Fibroblast of lung (primary cell): Measurements from ENCODE around the gene NUBPL. TPM values are rescaled to one million over a fixed set of nuclear protein-coding genes. Genes with fewer than 3 reads are reported as not detected.

ENCODE experiments used
- DNase-seq, 2 donors: peaks; one replicate each; pipeline versions ENCODE4 v3.0.0 to v3.0.0-alpha.2; 2010; ENCODE audit warnings: low read depth in 2 of 2
- H2AFZ ChIP-seq: 2 replicates; pipeline ENCODE4 v1.5.1; 2012; ENCODE audit warnings: low read length, control low read depth, inconsistent platforms
- H3K27ac ChIP-seq: 2 replicates; pipeline ENCODE4 v1.5.1; 2011; ENCODE audit warnings: low read length, control low read depth; ENCODE audit not compliant: insufficient read depth
- H3K27me3 ChIP-seq: 2 replicates; pipeline ENCODE4 v1.5.1; 2011; ENCODE audit warnings: mild to moderate bottlenecking, low read length; ENCODE audit not compliant: control insufficient read depth, insufficient read depth
- H3K36me3 ChIP-seq: 2 replicates; pipeline ENCODE4 v1.5.1; 2011; ENCODE audit warnings: low read length; ENCODE audit not compliant: control insufficient read depth, insufficient read depth
- H3K4me1 ChIP-seq: 2 replicates; pipeline ENCODE4 v1.5.1; 2011; ENCODE audit warnings: low read length; ENCODE audit not compliant: control insufficient read depth, insufficient read depth; ENCODE audit errors: extremely low read depth
- H3K4me2 ChIP-seq: 2 replicates; pipeline ENCODE4 v1.5.1; 2011; ENCODE audit warnings: low read length, control low read depth; ENCODE audit not compliant: insufficient read depth; ENCODE audit errors: extremely low read depth
- H3K4me3 ChIP-seq, 4 experiments: fragments of 200-600 bp in 1 of 4; sonication (generic) in 1 of 4; replicated peaks in 1 of 4; 2 replicates each; pipeline ENCODE4 v1.5.1; 2011 to 2016; ENCODE audit warnings: low read length in 4 of 4, low read depth in 3 of 4, mild to moderate bottlenecking in 3 of 4, control low read depth in 2 of 4, inconsistent platforms in 1 of 4, mixed read lengths in 1 of 4; ENCODE audit not compliant: insufficient read depth in 1 of 4; ENCODE audit errors: control extremely low read depth in 1 of 4
- H3K79me2 ChIP-seq: 2 replicates; pipeline ENCODE4 v1.5.1; 2012; ENCODE audit warnings: mild to moderate bottlenecking, low read length, inconsistent platforms; ENCODE audit not compliant: control insufficient read depth, insufficient read depth
- H3K9ac ChIP-seq: 2 replicates; pipeline ENCODE4 v1.5.1; 2011; ENCODE audit warnings: mild to moderate bottlenecking, low read length, control low read depth; ENCODE audit not compliant: insufficient read depth
- H3K9me3 ChIP-seq: 2 replicates; pipeline ENCODE4 v1.5.1; 2012; ENCODE audit warnings: low read depth, low read length; ENCODE audit not compliant: control insufficient read depth, insufficient read depth
- H4K20me1 ChIP-seq: 2 replicates; pipeline ENCODE4 v1.5.1; 2011; ENCODE audit warnings: low read length; ENCODE audit not compliant: control insufficient read depth, insufficient read depth; ENCODE audit errors: extremely low read depth
- EZH2 ChIP-seq: IDR thresholded peaks from 2 replicates; pipeline ENCODE4 v1.5.1; 2012; ENCODE audit warnings: low read length, control low read depth, mild to moderate bottlenecking; ENCODE audit errors: missing control alignments
- polyA plus RNA-seq, 2 donors: library from polyadenylated mRNA; depleted of rRNA in 1 of 2; stranded (reverse) in 1 of 2; unstranded in 1 of 2; fragments of >200 nt; gene quantifications; 2 replicates each; pipeline ENCODE4 v1.2.1, GENCODE V29; 2011 to 2012; ENCODE audit warnings: missing spikeins in 1 of 2
- total RNA-seq: library from RNA; depleted of rRNA; stranded (reverse); fragments of >200 nt; gene quantifications from 2 replicates; pipeline ENCODE4 v1.2.1, GENCODE V29; 2014
- TF ChIP-seq, protein P1 (sequence below), 2 donors: IDR thresholded peaks in 1 of 2; conservative IDR thresholded peaks in 1 of 2; 1 replicate in 1 of 2; 2 replicates in 1 of 2; pipeline ENCODE4 v1.5.1; 2011 to 2012; ENCODE audit warnings: low read length in 2 of 2, control low read depth in 1 of 2, inconsistent platforms in 1 of 2, low read depth in 1 of 2, mild to moderate bottlenecking in 1 of 2

NUBPL gene
- total and polyA plus RNA-seq, 2 donors (not counting 1 experiment from before 2014, with no cell fraction given), result 9.0 to 10.7 TPM

DNA sequence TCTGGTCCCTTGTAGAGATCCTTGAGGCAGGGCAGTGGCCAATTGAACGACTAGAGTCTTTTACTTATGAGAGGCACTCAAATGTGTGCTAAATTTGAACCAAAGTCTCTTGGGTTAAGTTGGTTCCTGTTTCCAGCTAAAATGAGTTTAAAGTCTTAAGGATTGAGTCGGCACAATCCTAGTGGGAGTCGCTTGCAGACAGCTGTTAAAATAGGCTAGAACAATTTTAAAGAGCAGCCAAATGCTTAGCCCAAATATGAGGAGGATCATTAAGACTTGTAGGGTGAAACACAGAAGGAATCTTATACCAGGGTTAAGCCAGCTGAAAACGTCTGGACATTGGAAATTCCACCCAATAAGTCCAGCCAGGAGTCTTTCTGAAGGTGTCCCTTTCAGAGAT is 216.1 kb downstream of the NUBPL start:
- no peaks in the 10 kb centered on the region for H3K4me1 ChIP-seq
- H3K27me3 ChIP-seq, result no peaks in the 10 kb centered on the region
- no peak overlapping the region for H2AFZ ChIP-seq
- no peaks in the 10 kb centered on the region for H3K36me3 ChIP-seq
- H4K20me1 ChIP-seq, result no peaks in the 10 kb centered on the region
- no peak overlapping the region for H3K4me2 ChIP-seq
- no peak for DNase-seq
- TF ChIP-seq EZH2, result no peak
- TF ChIP-seq, protein P1, sequence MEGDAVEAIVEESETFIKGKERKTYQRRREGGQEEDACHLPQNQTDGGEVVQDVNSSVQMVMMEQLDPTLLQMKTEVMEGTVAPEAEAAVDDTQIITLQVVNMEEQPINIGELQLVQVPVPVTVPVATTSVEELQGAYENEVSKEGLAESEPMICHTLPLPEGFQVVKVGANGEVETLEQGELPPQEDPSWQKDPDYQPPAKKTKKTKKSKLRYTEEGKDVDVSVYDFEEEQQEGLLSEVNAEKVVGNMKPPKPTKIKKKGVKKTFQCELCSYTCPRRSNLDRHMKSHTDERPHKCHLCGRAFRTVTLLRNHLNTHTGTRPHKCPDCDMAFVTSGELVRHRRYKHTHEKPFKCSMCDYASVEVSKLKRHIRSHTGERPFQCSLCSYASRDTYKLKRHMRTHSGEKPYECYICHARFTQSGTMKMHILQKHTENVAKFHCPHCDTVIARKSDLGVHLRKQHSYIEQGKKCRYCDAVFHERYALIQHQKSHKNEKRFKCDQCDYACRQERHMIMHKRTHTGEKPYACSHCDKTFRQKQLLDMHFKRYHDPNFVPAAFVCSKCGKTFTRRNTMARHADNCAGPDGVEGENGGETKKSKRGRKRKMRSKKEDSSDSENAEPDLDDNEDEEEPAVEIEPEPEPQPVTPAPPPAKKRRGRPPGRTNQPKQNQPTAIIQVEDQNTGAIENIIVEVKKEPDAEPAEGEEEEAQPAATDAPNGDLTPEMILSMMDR (conservative IDR thresholded peaks at IDR 0.05 in 1 of 2, IDR thresholded peaks at IDR 0.05 in 1 of 2; ENCODE audit: low read depth in 1 of 2, low read length in 2 of 2), result no peak
- H3K9me3 ChIP-seq, result no peaks in the 10 kb centered on the region
- H3K9ac ChIP-seq, result no peak overlapping the region
- H3K27ac ChIP-seq, result no peak overlapping the region
- no peak overlapping the region for H3K4me3 ChIP-seq
- no peaks in the 10 kb centered on the region for H3K79me2 ChIP-seq

DNA sequence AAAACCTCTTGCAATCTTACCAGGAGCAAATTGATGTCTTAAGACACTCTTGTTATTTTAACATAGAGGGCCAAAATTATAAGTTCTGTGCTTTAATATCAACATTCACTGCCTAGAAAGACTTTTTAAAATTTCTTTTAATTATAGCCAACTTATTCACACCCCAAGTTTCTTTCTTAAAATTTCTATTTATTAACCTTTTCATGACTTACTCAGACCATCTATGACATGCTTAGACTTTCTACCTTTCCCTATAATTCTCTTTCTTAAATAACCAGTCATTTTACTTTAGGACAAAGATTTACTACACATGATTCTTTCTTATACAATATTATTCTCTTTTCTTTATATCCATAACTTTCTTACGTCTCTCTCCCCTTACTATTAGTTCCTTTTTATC is 220.4 kb downstream of the NUBPL start:
- no peak overlapping the region for H3K4me3 ChIP-seq

DNA sequence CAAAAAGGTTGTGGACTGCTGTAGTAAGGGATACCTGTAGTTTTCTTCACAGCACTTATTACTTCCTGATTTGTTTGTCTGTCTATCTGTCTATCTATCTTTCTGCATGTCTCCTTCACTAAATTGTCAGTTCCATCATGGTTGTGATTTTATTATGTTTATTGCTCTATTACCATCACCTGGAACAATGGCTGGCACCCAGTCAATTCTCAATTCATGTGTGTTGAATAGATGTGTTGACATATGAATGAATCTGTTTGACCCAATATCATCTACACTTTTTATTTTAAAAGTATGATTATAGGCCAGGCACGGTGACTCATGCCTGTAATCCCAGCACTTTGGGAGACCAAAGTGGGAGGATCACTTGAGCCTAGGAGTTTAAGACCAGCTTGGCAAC is 224.4 kb downstream of the NUBPL start:
- Histone ChIP-seq H3K4me1 (no peaks in the 10 kb centered on the region), H3K4me3 (no peak overlapping the region), H3K9me3 (no peaks in the 10 kb centered on the region), H3K27me3 (no peaks in the 10 kb centered on the region), H3K36me3 (no peaks in the 10 kb centered on the region), H2AFZ (no peak overlapping the region), H3K79me2 (no peaks in the 10 kb centered on the region), H4K20me1 (no peaks in the 10 kb centered on the region), H3K4me2 (no peak overlapping the region), H3K9ac (no peak overlapping the region), H3K27ac (no peak overlapping the region)
- DNase-seq, result no peak
- TF ChIP-seq, protein P1 (conservative IDR thresholded peaks at IDR 0.05 in 1 of 2, IDR thresholded peaks at IDR 0.05 in 1 of 2; ENCODE audit: low read depth in 1 of 2, low read length in 2 of 2), result no peak
- no peak for TF ChIP-seq EZH2

More for the DNA sequence above, 220.4 kb downstream of the NUBPL start:
- no peak for TF ChIP-seq EZH2
- TF ChIP-seq, protein P1 (conservative IDR thresholded peaks at IDR 0.05 in 1 of 2, IDR thresholded peaks at IDR 0.05 in 1 of 2; ENCODE audit: low read depth in 1 of 2, low read length in 2 of 2), result no peak
- Histone ChIP-seq H3K79me2 (no peaks in the 10 kb centered on the region), H3K9me3 (no peaks in the 10 kb centered on the region), H4K20me1 (no peaks in the 10 kb centered on the region), H3K36me3 (no peaks in the 10 kb centered on the region), H3K4me1 (no peaks in the 10 kb centered on the region), H3K27me3 (no peaks in the 10 kb centered on the region), H2AFZ (no peak overlapping the region), H3K9ac (no peak overlapping the region), H3K27ac (no peak overlapping the region), H3K4me2 (no peak overlapping the region)
- no peak for DNase-seq
